ENCODE measurements around the gene SYCP3. TPM values are rescaled to one million over a fixed set of nuclear protein-coding genes. Genes with fewer than 3 reads are reported as not detected.

Gene SYCP3
- total and polyA plus RNA-seq, 12 donors = 0.07 to 0.22 (median 0.18) TPM; not detected in 9

- ATAC-seq = peak in 4 of 8 donors; percentile 41 to 83 (median 74)
- Histone ChIP-seq H3K4me1 (peaks cover 0 to 11% (median 2%) of the 10 kb centered on the region in 9 donors), H3K27me3 (no peaks in the 10 kb centered on the region), H3K9me3 (no peaks in the 10 kb centered on the region), H3K27ac (no peak overlapping the region), H3K36me3 (peaks cover 0 to 70% (median 6%) of the 10 kb centered on the region in 9 donors), H3K4me3 (no peak overlapping the region)
- DNase-seq = no peak
- intact Hi-C loops (cut with DNase I) = no loop called here
- 53 to 72% methylated on average over 2 of the region's 2 CpGs for WGBS, 2 donors
- TF ChIP-seq CTCF (IDR thresholded peaks at IDR 0.05) = no peak
These were observed 43.9 kb upstream of the SYCP3 start for GRCh38 chr12:101783150-101783549.

- H3K4me3 ChIP-seq = no peak overlapping the region
- no peak for TF ChIP-seq CTCF (IDR thresholded peaks at IDR 0.05)
- H3K36me3 ChIP-seq = peaks cover 0 to 70% (median 6%) of the 10 kb centered on the region in 9 donors
- WGBS, 2 donors = 92 to 95% methylated on average over 3 of the region's 3 CpGs
- H3K27ac ChIP-seq = no peak overlapping the region
- no peaks in the 10 kb centered on the region for H3K9me3 ChIP-seq
- DNase-seq (no peak), ATAC-seq (no peak)
- peaks cover 0 to 19% (median 10%) of the 10 kb centered on the region in 9 donors for H3K4me1 ChIP-seq
- H3K27me3 ChIP-seq = no peaks in the 10 kb centered on the region
- intact Hi-C loops (cut with DNase I) = no loop called here
These were observed 43.0 kb upstream of the SYCP3 start for GRCh38 chr12:101782273-101782731.

GRCh38 chr12:101781834-101782233 is 42.6 kb upstream of the SYCP3 start:
- intact Hi-C loops (cut with DNase I) = no loop called here
- H3K4me3 ChIP-seq = no peak overlapping the region
- no peaks in the 10 kb centered on the region for H3K9me3 ChIP-seq
- H3K36me3 ChIP-seq = peaks cover 0 to 70% (median 6%) of the 10 kb centered on the region in 9 donors
- H3K27me3 ChIP-seq = no peaks in the 10 kb centered on the region
- ATAC-seq (no peak), DNase-seq (no peak)
- 93% methylated on average over 3 of the region's 3 CpGs for WGBS, 2 donors
- no peak for TF ChIP-seq CTCF (IDR thresholded peaks at IDR 0.05)
- peaks cover 0 to 22% (median 10%) of the 10 kb centered on the region in 9 donors for H3K4me1 ChIP-seq
- H3K27ac ChIP-seq = no peak overlapping the region

GRCh38 chr12:101780599-101780998 is 41.3 kb upstream of the SYCP3 start:
- Histone ChIP-seq H3K27me3 (no peaks in the 10 kb centered on the region), H3K4me3 (no peak overlapping the region), H3K36me3 (peaks cover 0 to 75% (median 5%) of the 10 kb centered on the region in 9 donors), H3K4me1 (peaks cover 0 to 24% (median 10%) of the 10 kb centered on the region in 9 donors), H3K9me3 (no peaks in the 10 kb centered on the region), H3K27ac (no peak overlapping the region)
- intact Hi-C loops (cut with DNase I) = no loop called here
- ATAC-seq = no peak
- no peak for TF ChIP-seq CTCF (IDR thresholded peaks at IDR 0.05)
- no peak for DNase-seq
- WGBS, 2 donors = 93% methylated on average over 2 of the region's 2 CpGs
